Mesendoderm (in vitro differentiated cells): ENCODE data around the gene APBB2. TPM values are rescaled to one million over a fixed set of nuclear protein-coding genes. Genes with fewer than 3 reads are reported as not detected.

Experiments
- DNase-seq: peaks from one replicate; pipeline ENCODE4 v3.0.0; 2013
- H2AK5ac ChIP-seq: 2 replicates; pipeline ENCODE4 v1.6.1; 2013; ENCODE audit warnings: low read length, inconsistent platforms
- H2BK120ac ChIP-seq: 2 replicates; pipeline ENCODE4 v1.6.1; 2013; ENCODE audit warnings: low read depth, mild to moderate bottlenecking, low read length, moderate library complexity, mixed read lengths
- H2BK15ac ChIP-seq: replicated peaks from 2 replicates; pipeline ENCODE4 v1.6.1; 2013; ENCODE audit warnings: low read depth, mild to moderate bottlenecking, moderate library complexity
- H2BK5ac ChIP-seq: 2 replicates; pipeline ENCODE4 v1.6.1; 2013; ENCODE audit warnings: low read length, inconsistent platforms
- H3K18ac ChIP-seq: 2 replicates; pipeline ENCODE4 v1.6.1; 2013; ENCODE audit warnings: mild to moderate bottlenecking, low read length, mixed read lengths
- H3K23ac ChIP-seq: one replicate; pipeline ENCODE4 v1.6.1; 2013; ENCODE audit warnings: low read length
- H3K27ac ChIP-seq: 2 replicates; pipeline ENCODE4 v1.5.1; 2013; ENCODE audit warnings: low read depth, mild to moderate bottlenecking, inconsistent platforms, low read length, moderate library complexity
- H3K27me3 ChIP-seq: 2 replicates; pipeline ENCODE4 v1.6.1; 2013; ENCODE audit warnings: low read length, control low read depth, mild to moderate bottlenecking, inconsistent platforms; ENCODE audit not compliant: insufficient read depth, poor library complexity
- H3K36me3 ChIP-seq: 2 replicates; pipeline ENCODE4 v1.6.1; 2013; ENCODE audit warnings: low read length, inconsistent platforms; ENCODE audit not compliant: control insufficient read depth, insufficient read depth
- H3K4ac ChIP-seq: one replicate; pipeline ENCODE4 v1.6.1; 2013; ENCODE audit warnings: low read depth, mild to moderate bottlenecking, low read length, moderate library complexity
- H3K4me1 ChIP-seq: 2 replicates; pipeline ENCODE4 v1.6.1; 2013; ENCODE audit warnings: low read depth, low read length, inconsistent platforms; ENCODE audit not compliant: control insufficient read depth
- H3K4me2 ChIP-seq: 2 replicates; pipeline ENCODE4 v1.6.1; 2013; ENCODE audit warnings: low read length
- H3K4me3 ChIP-seq: 2 replicates; pipeline ENCODE4 v1.5.1; 2013; ENCODE audit warnings: mild to moderate bottlenecking, low read length
- H3K56ac ChIP-seq: one replicate; pipeline ENCODE4 v1.6.1; 2013; ENCODE audit warnings: low read length
- H3K79me1 ChIP-seq: 2 replicates; pipeline ENCODE4 v1.6.1; 2013; ENCODE audit warnings: low read length, inconsistent platforms
- H3K79me2 ChIP-seq: 2 replicates; pipeline ENCODE4 v1.6.1; 2013; ENCODE audit warnings: mild to moderate bottlenecking, low read length; ENCODE audit not compliant: control insufficient read depth, insufficient read depth
- H3K9ac ChIP-seq: 2 replicates; pipeline ENCODE4 v1.6.1; 2013; ENCODE audit warnings: low read length, inconsistent platforms
- H4K5ac ChIP-seq: one replicate; pipeline ENCODE4 v1.6.1; 2013; ENCODE audit warnings: low read length
- H4K8ac ChIP-seq: one replicate; pipeline ENCODE4 v1.6.1; 2013; ENCODE audit warnings: low read depth, mild to moderate bottlenecking, control low read depth, low read length, moderate library complexity
- WGBS: extraction: QIAGEN DNeasy Blood & Tissue Kit; methylation state at CpG from one replicate; pipeline ENCODE4 v1.1.7; 2013; ENCODE audit warnings: low lambda C conversion rate, missing lambda C conversion rate; ENCODE audit not compliant: insufficient coverage; ENCODE audit errors: extremely low coverage; 5-methylcytosine and 5-hydroxymethylcytosine counted together
- polyA plus RNA-seq, 2 experiments: library from polyadenylated mRNA; stranded (reverse); fragments of 200-250 nt; gene quantifications; one replicate each; pipeline ENCODE4 v1.2.3, GENCODE V29; 2013

APBB2 gene
- polyA plus RNA-seq (2013, experiment 1 of 2), result 38.9 TPM
- 39.4 TPM for polyA plus RNA-seq (2013, experiment 2 of 2)

DNA sequence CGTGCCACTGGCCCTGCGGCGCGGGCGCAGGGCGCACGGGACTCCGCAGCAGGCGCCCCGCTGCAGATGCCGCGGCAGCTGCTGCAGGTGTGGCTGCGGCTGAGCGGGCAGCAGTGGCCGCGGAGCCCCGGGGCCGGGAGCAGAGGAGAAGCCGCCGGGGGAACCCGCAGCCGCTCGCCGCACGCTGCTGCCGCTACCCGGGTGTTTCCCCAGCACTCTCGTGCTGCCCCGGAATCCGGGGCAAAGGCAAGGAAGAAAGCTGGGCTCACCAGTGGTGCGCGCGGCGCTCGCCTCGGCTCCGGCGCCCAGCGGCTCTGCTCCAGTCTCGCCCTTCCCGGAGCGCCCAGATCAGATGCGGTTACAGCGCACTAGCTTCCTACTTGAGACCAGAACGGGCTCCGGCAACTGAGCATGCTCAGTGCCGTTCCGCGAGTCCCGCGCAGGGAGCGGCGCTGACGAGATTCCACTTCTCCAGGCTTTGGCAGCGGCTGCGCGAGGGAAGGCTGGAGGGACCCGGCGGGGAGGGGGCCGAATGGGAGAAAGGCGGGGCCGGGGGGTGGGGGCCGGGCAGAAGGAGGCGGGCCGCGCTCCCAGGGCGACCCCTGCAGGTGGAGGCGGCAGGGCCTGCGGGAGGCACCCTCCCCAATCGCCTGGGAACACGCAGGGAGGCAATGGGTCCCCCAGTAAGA is at the start of gene APBB2:
TSS of gene APBB2 (minus strand) at position 407 of the 689 bp plus-strand sequence. CDS start 181,288 bp downstream, outside the sequence.
- peak within 1 kb of the TSS; percentile 22 for H3K18ac ChIP-seq
- peak within 1 kb of the TSS; percentile 28 for H3K4ac ChIP-seq
- H3K4me3 ChIP-seq, result peak within 1 kb of the TSS; percentile 79
- no peak within 1 kb of the TSS for H2BK15ac ChIP-seq
- peak; percentile 99 for DNase-seq
- peak within 1 kb of the TSS; percentile 29 for H3K23ac ChIP-seq
- peak within 1 kb of the TSS; percentile 88 for H3K9ac ChIP-seq
- no CpG with 5 or more reads among the region's 71 CpGs for WGBS
- peak within 1 kb of the TSS; percentile 92 for H3K27ac ChIP-seq
- peak within 1 kb of the TSS; percentile 94 for H3K56ac ChIP-seq
- H4K5ac ChIP-seq, result no peak within 1 kb of the TSS
- peak within 1 kb of the TSS; percentile 62 for H2BK5ac ChIP-seq
- no peaks in the 10 kb centered on the region for H3K36me3 ChIP-seq
- no peak within 1 kb of the TSS for H4K8ac ChIP-seq
- peak within 1 kb of the TSS; percentile 80 for H3K4me2 ChIP-seq
- peaks cover 7% of the 10 kb centered on the region for H3K4me1 ChIP-seq
- peaks cover 2% of the 10 kb centered on the region for H3K79me2 ChIP-seq
- H3K79me1 ChIP-seq, result peaks cover 4% of the 10 kb centered on the region
- no peak within 1 kb of the TSS for H2AK5ac ChIP-seq
- no peaks in the 10 kb centered on the region for H3K27me3 ChIP-seq
- peak within 1 kb of the TSS; percentile 15 for H2BK120ac ChIP-seq

DNA sequence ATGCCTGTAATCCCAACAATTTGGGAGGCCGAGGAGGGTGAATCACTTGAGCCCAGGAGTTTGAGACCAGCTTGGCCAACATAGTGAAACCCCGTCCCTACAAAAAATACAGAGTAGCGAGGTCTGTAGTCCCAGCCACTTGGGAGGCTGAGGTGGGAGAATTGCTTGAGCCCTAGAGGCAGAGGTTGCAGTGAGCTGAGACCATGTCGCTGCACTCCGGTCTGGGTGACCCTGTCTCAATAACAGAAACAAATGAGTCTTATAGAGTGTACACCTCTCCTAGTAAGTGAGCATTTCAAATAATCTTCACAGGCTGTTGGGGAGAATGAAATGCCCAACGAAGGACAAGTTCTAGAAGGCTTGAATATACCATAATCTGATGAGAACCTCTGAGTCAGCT is 47.9 kb upstream of the APBB2 start:
- Histone ChIP-seq H2BK15ac (no peak overlapping the region), H3K27me3 (no peaks in the 10 kb centered on the region), H3K36me3 (peaks cover 19% of the 10 kb centered on the region), H3K18ac (no peak overlapping the region), H4K5ac (no peak overlapping the region), H3K4ac (no peak overlapping the region), H3K4me1 (peaks cover 2% of the 10 kb centered on the region), H3K79me1 (peaks cover 5% of the 10 kb centered on the region), H3K23ac (no peak overlapping the region), H3K9ac (no peak overlapping the region), H2BK120ac (no peak overlapping the region), H3K27ac (no peak overlapping the region), H3K56ac (no peak overlapping the region), H2BK5ac (no peak overlapping the region), H2AK5ac (no peak overlapping the region), H3K79me2 (peaks cover 26% of the 10 kb centered on the region), H4K8ac (no peak overlapping the region), H3K4me3 (no peak overlapping the region), H3K4me2 (no peak overlapping the region)
- no CpG with 5 or more reads among the region's 6 CpGs for WGBS
- DNase-seq, result no peak

DNA sequence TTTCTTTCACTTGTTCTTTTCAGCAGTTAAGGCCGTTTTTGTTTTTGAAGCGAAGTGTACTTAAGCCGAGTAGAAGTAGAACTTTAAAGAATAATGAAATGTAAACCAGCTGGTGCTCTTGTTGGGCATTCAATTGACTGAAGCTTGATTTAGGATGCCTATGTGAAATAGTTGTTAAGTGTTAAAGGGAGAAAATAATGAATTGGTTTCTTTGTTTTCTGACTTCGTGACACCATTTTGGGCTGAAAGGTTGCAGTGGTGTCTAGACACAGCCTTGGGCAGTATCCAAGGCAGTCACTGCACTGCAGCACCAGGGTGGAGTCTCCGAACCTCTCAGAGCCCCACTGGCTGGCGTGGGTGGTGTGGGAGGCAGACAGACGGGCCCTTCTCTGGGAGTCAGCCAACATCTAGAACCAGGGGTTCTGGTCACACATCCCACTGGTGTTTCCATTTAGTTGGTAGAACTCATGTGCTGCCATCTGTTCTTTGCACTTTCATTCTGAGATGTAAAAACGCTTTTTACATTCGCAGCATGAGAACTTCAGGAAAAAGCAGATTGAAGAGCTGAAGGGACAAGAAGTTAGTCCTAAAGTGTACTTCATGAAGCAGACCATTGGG is 45.9 kb upstream of the APBB2 start:
- Histone ChIP-seq H3K36me3 (peaks cover 19% of the 10 kb centered on the region), H3K4me3 (no peak overlapping the region), H3K79me1 (peaks cover 5% of the 10 kb centered on the region), H3K4me2 (no peak overlapping the region), H2BK5ac (no peak overlapping the region), H4K5ac (no peak overlapping the region), H3K23ac (no peak overlapping the region), H3K56ac (no peak overlapping the region), H3K27ac (no peak overlapping the region), H2BK120ac (no peak overlapping the region), H2AK5ac (no peak overlapping the region), H3K4ac (no peak overlapping the region), H3K27me3 (no peaks in the 10 kb centered on the region), H3K4me1 (peaks cover 2% of the 10 kb centered on the region), H3K9ac (no peak overlapping the region), H3K18ac (no peak overlapping the region), H4K8ac (no peak overlapping the region), H2BK15ac (no peak overlapping the region), H3K79me2 (peaks cover 30% of the 10 kb centered on the region)
- WGBS, result no CpG with 5 or more reads among the region's 9 CpGs
- no peak for DNase-seq

DNA sequence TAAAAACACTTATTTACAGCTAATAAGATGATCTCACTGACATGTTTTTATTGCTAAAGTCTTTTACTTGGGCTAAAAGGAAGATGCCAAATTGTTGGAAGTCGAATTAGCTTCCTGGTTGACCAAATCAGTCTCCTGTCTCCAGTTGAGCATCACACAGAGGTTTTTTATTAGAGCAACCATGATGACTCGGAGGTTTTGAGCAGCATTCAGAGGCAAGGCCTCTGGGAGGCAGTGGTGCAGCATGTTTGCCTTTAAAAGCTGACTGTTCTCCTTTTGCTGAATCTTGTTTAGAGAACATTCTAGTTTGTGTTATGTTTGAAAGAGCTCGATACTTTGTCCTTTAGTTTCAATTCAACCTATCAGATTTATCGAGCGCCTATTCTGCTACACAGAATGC is 44.4 kb upstream of the APBB2 start:
- peak; percentile 88 for DNase-seq
- H2AK5ac ChIP-seq, result no peak overlapping the region
- H3K4me3 ChIP-seq, result no peak overlapping the region
- no peak overlapping the region for H3K18ac ChIP-seq
- peaks cover 5% of the 10 kb centered on the region for H3K79me1 ChIP-seq
- no peak overlapping the region for H3K27ac ChIP-seq
- WGBS, result no CpG with 5 or more reads among the region's 5 CpGs
- no peak overlapping the region for H3K23ac ChIP-seq
- peak overlapping the region; percentile 27 for H3K56ac ChIP-seq
- no peak overlapping the region for H3K4ac ChIP-seq
- no peak overlapping the region for H2BK120ac ChIP-seq
- peaks cover 11% of the 10 kb centered on the region for H3K36me3 ChIP-seq
- peaks cover 2% of the 10 kb centered on the region for H3K4me1 ChIP-seq
- H2BK15ac ChIP-seq, result no peak overlapping the region
- peak overlapping the region; percentile 85 for H3K9ac ChIP-seq
- no peak overlapping the region for H4K8ac ChIP-seq
- peaks cover 29% of the 10 kb centered on the region for H3K79me2 ChIP-seq
- peak overlapping the region; percentile 71 for H3K4me2 ChIP-seq
- H2BK5ac ChIP-seq, result no peak overlapping the region
- no peak overlapping the region for H4K5ac ChIP-seq
- no peaks in the 10 kb centered on the region for H3K27me3 ChIP-seq

DNA sequence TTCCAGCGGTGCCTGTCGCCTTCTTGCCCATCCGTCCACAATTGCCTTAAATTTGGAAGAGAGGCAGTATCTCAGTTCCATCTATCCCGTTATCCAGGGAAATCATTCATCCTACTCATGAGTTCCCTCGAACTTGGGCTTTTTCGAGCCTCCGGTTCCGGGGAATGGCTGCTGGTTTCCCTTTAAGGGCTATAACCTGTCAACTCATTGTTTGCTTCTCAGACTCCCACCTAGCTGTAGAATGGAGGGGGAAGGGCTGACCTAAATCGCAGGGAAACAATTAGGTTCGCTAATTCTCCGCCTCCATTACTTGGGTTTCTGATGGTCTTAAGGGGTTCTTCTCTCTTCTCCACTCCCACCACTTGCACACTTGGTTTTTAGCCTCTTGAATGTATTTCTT is 43.6 kb upstream of the APBB2 start:
- no peak overlapping the region for H2AK5ac ChIP-seq
- peaks cover 7% of the 10 kb centered on the region for H3K36me3 ChIP-seq
- no peak overlapping the region for H3K23ac ChIP-seq
- peak overlapping the region; percentile 48 for H3K27ac ChIP-seq
- peaks cover 5% of the 10 kb centered on the region for H3K79me1 ChIP-seq
- DNase-seq, result peak; percentile 72
- peaks cover 2% of the 10 kb centered on the region for H3K4me1 ChIP-seq
- peak overlapping the region; percentile 71 for H3K4me2 ChIP-seq
- H2BK15ac ChIP-seq, result no peak overlapping the region
- no CpG with 5 or more reads among the region's 11 CpGs for WGBS
- peak overlapping the region; percentile 6 for H4K5ac ChIP-seq
- H3K79me2 ChIP-seq, result peaks cover 28% of the 10 kb centered on the region
- no peak overlapping the region for H4K8ac ChIP-seq
- H3K9ac ChIP-seq, result peak overlapping the region; percentile 85
- no peak overlapping the region for H3K18ac ChIP-seq
- H2BK120ac ChIP-seq, result no peak overlapping the region
- H3K27me3 ChIP-seq, result no peaks in the 10 kb centered on the region
- H3K56ac ChIP-seq, result peak overlapping the region; percentile 93
- peak overlapping the region; percentile 92 for H3K4me3 ChIP-seq
- no peak overlapping the region for H2BK5ac ChIP-seq
- no peak overlapping the region for H3K4ac ChIP-seq
